Ecto neural progenitor cell (in vitro differentiated cells): Measurements from ENCODE around the gene PLEKHD1.
A peak's percentile ranks its signal among the peaks of the same experiment; 100 is the strongest.
"Not testable (repeated sequence)": the region's sequence is repeated elsewhere in the genome, so short reads cannot be mapped to it uniquely, and the experiment has no call there.

Experiments used
- DNase-seq: peaks from one replicate; pipeline ENCODE4 v3.0.0-alpha.2; 2018; ENCODE audit warnings: low spot score

The PLEKHD1 gene

GRCh38 chr14:69484444-69485314, at the start of gene PLEKHD1:
TSS of gene PLEKHD1 (plus strand) at chr14:69484728. CDS start at chr14:69484966, 238 bp downstream.
- DNase-seq: peak; percentile 81

- DNase-seq: no peak
Measured at GRCh38 chr14:69439521-69440270, 44.8 kb upstream of the PLEKHD1 start.

- DNase-seq: no peak
Measured at GRCh38 chr14:69441948-69442347, 42.6 kb upstream of the PLEKHD1 start.

GRCh38 chr14:69443296-69443805, 41.2 kb upstream of the PLEKHD1 start:
- DNase-seq: no peak

- DNase-seq: no peak
Measured at GRCh38 chr14:69449216-69449615, 35.3 kb upstream of the PLEKHD1 start.

GRCh38 chr14:69451941-69452340, 32.6 kb upstream of the PLEKHD1 start:
- DNase-seq: no peak

- DNase-seq: no peak
Measured at GRCh38 chr14:69458350-69458749, 26.2 kb upstream of the PLEKHD1 start.

GRCh38 chr14:69459122-69459521, 25.4 kb upstream of the PLEKHD1 start:
- DNase-seq: no peak

- no peak for DNase-seq
Measured at GRCh38 chr14:69460093-69460701, 24.3 kb upstream of the PLEKHD1 start.

GRCh38 chr14:69464379-69464778, 20.1 kb upstream of the PLEKHD1 start:
- DNase-seq: no peak

GRCh38 chr14:69464829-69465228, 19.7 kb upstream of the PLEKHD1 start:
- DNase-seq: no peak

GRCh38 chr14:69468949-69469348, 15.6 kb upstream of the PLEKHD1 start:
- DNase-seq: no peak

- no peak for DNase-seq
Measured at GRCh38 chr14:69471436-69471835, 13.1 kb upstream of the PLEKHD1 start.

- no peak for DNase-seq
Measured at GRCh38 chr14:69471916-69472315, 12.6 kb upstream of the PLEKHD1 start.

- DNase-seq: no peak
Measured at GRCh38 chr14:69473260-69473659, 11.3 kb upstream of the PLEKHD1 start.

- DNase-seq: no peak
Measured at GRCh38 chr14:69473946-69474345, 10.6 kb upstream of the PLEKHD1 start.

- DNase-seq: no peak
Measured at GRCh38 chr14:69475194-69475818, 9.2 kb upstream of the PLEKHD1 start.

- not testable (repeated sequence) for DNase-seq
Measured at GRCh38 chr14:69476824-69477450, 7.6 kb upstream of the PLEKHD1 start.

GRCh38 chr14:69478055-69478454, 6.5 kb upstream of the PLEKHD1 start:
- not testable (repeated sequence) for DNase-seq

GRCh38 chr14:69479696-69480095, 4.8 kb upstream of the PLEKHD1 start:
- no peak for DNase-seq

- no peak for DNase-seq
Measured at GRCh38 chr14:69480136-69480535, 4.4 kb upstream of the PLEKHD1 start.
